GM19035 (cell line): ENCODE measurements around the gene PACS2.
"Not testable (repeated sequence)": the region's sequence is repeated elsewhere in the genome, so short reads cannot be mapped to it uniquely, and the experiment has no call there.

ENCODE experiments used
- ATAC-seq: cut with Tn5 transposase; IDR thresholded peaks from one replicate; pipeline ENCODE4 v1.9.1; 2021; ENCODE audit not compliant: unreplicated experiment

PACS2 gene

DNA sequence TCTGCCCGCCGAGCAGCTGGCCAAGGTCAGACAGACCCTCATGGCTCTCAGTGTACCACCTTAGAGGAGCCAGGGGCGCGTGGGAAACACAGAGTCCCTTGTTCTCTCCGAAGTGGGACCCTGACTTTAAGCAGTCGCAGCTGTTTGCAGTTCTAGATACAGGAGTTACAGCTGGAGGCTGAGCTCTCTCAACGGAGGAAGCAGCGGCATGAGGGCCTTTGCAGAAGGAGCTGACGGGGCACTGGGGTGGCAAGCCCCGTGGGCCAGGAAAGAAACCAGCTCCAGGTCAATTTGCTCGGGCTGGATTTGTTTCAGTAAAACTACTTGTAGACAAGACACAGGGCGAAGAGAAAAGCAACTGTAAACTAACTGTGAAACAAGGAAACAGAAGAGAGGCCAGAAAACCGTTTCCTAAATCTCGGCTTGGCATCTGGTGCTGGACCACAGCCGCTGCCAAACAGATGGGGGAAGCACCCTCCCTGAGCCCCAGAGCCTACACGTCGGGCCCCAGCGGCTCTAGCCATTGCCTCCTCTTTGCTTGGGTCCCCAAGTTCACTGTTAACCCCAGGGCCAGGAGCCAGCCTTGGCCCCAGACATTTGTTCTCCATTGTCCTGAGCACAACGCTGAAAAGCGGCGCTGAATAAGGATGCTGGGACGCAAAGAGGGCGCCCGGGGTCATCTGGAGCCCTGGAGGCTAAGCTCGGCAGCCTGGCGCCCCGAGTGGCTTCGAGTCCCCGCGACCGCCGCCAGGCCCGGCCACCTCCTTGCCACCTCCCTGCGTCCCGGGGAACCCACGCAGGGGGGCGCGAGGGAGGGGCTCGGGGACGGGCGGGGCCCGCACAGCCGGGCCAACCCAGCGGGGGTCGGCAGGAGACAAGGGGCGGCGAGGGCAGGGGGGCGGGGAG is 914 bp upstream of the PACS2 start:
- peak; percentile 10 for ATAC-seq

DNA sequence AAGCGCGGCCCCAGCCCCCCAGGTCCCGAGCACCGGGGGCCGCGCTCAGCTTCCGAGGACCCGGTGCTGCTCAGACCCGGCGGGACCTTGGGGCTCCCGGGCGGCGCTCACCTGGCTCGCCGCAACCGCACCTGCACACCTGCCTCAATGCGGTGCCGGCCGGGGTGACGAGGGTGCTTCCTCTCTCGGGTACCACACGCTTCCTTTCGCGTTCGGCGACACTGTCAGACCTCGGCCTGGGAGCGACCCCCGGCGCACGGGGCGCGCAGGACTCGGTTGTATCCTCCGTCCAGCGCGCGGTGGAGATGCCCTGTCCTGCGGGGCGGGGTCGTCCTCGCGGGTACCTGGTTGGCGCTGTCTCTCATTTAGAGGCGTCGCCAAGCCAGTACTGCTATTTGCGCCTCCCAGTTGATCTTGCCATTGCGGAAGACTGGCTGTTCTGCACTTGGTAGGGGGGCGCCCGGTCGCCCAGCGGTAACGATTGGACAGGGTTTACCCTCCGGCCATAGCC is 718 bp downstream of the PACS2 start:
- peak; percentile 13 for ATAC-seq

DNA sequence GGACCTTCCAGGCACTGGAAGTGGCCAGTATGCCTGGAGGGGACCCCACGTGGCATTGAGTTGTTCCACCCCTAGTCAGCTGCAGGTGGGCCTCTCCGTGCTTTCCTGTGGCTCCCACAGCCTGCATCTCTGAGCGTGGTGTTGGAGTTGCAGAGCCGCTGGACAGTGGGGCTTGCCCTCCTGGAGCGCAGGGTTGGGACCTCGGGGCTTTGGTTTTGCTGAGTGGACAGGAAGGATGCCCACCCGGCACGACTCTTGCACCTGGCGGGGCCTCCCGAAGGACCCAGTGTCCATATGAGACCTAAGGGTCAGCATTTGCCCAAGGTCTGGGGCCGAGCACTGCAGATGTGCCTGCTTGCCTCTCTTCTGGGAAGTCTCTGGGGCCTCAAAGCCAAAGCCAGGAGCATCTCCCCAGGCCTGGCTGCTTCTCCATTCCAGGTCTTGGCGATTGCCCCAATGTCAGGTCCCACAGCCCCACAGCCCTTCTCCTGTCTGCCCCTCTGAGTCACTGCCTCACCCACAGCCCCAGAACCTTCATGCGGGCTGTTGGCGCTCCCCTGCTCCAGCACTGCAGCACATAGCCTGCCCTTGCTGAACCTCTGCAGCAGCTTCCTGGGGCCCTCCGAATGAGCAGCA is 1.5 kb downstream of the PACS2 start:
- no peak for ATAC-seq

DNA sequence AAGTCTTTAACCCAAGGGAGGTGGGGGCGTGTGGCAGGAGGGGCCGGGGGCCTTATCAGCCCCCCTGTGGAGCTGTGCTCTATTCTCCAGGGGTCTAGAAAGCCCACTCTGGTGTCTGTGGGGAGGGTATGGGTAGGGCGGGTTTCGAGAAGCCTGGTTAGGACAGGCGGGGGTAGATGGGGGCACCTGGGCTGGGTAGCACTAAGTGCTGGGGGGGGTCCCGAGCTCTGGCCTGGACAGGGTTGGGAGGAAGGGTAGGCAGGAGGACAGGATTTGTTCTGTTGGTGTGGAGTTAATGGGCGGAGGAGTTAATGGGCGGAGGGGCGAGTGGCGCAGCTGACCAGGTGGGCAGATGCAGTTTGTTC is 2.0 kb downstream of the PACS2 start:
- no peak for ATAC-seq

DNA sequence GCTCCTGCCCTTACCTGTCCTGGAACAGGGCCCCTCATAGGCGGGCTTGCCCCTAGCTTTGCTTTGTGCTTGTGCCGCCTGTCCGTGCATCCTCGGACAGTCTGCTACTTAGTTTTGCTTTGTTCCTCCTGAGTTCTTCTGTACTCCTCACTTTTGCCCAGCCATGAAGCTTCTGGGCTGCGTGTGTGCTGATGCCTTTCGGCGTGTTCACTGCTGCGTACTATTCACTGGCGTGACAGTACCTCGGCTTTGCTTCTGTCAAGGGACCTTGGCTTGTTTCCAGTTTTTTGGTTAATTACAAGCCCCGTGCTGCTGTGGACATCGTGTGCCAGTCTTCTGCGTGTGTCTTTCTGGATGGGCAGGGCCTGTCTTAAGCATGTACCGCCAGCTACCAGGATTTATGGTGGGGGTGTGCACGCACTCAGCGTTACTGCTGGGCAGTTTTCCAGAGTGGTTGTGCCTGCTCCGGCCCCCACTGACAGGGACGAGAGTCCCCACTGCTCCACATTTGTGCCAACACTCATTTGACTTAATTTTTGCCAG is 2.5 kb downstream of the PACS2 start:
- ATAC-seq: no peak

DNA sequence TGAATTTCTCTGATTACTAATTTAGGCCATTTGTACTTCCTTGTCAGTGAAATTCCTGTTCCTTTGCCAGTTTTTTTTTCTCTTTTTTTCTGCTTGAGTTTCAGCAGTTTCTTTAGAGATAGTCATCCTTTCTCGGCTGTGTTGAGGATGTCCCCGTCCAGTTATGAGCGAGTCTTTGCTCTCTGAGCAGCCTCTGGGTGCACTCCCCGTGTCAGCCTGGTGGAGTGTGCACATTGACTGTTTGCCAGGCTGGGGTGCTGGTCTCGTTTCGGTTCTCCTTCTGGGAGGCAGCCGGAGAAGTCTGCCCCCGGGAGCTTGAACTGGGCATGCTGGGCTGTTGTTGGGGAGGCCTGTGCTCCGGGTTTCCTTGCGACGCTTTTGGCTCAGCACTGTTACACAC is 3.0 kb downstream of the PACS2 start:
- no peak for ATAC-seq

DNA sequence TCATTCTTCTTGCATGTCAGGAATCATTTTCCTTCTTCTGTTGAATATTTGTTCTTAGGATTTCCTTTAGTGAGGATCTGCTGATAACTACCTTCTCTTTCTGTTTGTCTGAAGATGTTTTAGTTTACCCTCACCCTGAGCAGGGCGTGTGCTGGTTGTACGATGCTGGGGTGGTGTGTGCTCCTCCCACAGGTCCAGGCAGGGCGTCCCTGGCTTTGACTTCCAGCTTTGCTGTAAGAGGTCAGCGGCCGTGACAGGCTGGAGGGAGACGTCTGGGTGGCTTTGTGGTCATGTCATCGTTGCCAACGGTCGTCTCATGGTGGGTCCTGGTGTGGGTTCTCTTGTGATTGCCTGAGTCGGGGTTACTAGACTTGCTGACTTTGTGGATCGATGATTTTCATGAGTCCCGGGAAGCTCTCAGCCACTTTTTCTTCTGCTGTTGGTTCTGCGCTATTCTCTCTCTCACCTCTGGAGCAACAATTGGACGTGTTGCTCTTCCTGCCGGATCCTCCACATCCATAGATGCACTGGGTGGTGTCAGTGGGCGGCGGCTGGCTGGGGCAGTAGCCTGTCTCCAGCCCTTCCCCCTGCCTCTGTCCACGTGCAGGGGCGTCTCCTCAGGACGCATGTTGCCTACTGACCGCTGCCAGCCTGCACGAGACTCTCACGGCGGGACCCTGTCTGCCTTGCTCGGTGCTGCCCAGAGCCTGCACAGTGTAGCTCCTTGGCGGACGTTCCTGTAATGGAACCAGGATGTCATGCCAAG is 8.4 kb downstream of the PACS2 start:
- ATAC-seq: no peak

DNA sequence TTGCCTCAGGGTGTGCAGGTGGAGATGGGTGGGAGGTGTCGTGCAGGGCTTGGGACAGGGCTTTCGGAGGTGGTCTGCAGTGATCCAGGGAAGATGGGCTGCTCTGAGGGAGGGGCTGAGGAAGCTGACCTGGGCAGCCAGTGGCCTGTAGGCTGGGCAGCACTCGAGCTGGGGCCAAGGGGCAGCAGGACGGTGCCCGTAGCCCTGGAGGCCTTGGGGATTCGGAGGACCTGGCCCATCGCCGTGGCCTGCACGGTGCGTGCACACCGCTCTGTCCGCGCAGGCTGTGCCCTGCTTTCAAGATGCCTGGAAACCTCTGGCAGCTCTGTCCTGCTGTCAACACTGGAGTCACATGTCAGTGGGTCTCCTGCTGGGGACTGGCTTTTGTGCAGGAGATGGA is 9.1 kb downstream of the PACS2 start:
- no peak for ATAC-seq

DNA sequence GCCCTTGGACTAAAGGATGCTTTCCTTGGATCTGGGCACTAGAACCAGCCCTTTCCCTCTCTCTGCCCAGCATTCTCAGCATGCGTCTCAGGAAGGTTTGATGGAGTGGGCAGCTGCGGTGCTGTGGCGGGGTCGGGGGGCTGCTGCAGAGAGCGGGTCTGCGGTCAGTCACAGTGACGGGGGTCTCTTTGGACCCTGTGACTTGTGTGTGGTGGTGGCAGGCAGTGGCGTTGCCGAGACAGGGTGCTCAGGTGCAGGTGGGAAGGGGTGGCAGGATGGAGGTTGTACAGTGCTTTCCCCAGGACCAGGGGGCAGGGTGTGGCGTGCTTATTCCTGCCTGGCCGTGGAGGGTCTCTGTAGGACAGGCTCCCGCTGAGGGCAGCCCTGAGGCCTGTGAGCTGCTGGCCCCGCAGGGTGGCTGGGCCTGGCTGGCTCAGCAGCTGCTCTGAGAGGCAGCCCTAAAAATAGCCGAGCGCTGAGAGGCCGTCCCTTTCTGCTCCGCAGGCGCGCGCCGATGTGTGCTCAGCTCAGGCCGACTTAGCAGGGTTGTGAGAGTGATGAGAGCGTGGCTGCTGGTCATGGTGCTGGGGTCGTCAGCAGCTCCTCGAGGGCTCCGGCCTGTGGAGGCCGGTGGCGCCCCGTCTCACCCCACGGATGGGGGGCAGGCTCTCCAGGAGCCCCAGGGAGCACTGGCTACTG is 9.7 kb downstream of the PACS2 start:
- ATAC-seq: no peak

DNA sequence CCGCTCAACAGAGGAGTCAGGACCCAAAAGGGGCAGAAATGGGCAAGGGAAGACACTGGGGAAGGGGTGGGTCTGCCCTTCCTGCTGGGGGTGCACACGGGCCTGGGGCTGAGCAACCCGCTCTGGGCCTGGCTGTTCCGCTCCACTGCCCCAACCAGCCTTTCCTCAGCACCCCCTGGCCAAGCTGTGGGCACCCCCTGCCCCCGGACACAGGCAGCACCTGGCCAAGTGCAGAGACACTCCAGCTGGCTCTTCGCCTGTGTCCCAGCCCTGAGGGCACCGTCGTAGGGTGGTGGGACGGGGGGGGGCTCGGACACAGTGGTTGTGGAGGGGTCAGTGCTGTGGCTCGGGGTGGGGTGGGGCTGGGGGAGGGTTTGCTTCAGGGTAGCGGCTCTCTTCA is 10.3 kb downstream of the PACS2 start:
- ATAC-seq: no peak

DNA sequence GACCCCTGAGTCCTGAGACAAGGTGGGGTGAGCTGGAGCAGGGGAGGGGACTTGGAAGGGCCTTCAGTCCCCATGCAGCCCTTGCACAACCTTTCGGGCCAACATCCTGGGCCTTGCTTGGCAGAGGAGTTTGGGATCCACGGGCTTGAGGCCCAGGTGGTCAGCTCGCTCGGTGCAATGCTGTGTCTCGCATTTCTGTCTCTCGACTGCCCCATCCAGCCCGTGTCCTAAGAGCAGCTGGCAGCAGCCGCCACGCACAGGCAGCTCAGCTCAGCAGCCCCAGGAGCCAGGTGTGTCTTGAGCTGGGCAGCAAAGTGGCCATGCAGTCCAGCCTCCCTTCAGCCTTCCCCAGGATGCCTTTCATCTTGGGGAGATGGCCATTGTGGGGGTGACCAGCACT is 10.8 kb downstream of the PACS2 start:
- no peak for ATAC-seq

DNA sequence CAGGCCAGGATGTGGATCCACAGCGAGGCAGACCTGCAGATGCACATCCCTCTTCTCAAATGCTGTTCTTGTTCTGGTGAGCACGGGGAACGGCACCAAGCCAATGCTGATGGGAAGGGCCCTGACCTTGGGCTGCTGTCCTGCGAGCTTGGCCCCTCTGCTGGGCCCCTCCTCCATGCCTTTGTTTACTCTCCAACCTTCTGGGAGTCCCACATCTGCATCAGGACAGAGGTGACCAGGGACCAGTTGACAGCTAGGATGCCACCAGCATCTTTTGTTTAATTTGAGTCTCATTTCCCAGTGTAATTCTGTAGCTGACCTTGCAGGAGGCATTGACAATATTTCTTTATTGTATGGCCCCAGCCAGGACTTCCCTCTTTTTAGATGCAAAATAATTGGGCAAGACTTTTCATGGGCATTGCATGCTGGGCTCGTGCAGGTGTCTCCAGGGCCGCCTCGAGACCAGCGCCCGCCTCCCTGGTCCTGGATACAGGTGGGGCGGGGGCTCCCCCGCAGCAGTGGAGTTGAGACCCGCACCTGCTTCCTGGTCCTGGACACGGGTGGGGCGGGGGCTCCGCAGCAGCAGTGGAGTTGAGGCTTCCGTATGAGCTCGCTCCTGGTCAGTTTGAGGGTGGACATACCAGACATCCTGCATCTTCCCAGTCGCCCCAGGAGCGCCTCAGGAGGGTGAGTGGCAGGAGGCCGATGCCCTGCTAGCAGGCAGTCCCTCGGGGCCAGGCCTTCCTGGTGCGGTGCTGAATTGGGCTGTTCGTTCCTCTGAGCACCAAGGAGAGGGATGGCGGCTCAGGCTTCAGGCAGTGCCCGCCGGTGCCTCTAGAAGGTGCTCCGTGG is 11.4 kb downstream of the PACS2 start:
- ATAC-seq: no peak

DNA sequence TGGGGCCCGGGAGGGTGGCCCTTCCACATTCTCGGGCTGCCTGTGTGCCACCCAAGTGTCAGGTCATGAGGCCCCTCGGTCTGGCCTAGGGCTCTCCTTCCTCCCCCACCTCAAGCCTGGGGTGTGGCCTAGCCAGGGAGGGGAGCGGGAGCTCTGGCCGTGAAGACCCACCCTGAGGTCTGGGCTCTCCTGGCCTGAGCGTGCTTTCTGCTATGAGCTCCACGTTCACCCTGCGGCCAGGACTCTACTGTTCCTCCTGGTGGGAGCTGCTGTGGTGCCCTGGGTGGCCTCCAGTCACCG is 12.0 kb downstream of the PACS2 start:
- no peak for ATAC-seq

DNA sequence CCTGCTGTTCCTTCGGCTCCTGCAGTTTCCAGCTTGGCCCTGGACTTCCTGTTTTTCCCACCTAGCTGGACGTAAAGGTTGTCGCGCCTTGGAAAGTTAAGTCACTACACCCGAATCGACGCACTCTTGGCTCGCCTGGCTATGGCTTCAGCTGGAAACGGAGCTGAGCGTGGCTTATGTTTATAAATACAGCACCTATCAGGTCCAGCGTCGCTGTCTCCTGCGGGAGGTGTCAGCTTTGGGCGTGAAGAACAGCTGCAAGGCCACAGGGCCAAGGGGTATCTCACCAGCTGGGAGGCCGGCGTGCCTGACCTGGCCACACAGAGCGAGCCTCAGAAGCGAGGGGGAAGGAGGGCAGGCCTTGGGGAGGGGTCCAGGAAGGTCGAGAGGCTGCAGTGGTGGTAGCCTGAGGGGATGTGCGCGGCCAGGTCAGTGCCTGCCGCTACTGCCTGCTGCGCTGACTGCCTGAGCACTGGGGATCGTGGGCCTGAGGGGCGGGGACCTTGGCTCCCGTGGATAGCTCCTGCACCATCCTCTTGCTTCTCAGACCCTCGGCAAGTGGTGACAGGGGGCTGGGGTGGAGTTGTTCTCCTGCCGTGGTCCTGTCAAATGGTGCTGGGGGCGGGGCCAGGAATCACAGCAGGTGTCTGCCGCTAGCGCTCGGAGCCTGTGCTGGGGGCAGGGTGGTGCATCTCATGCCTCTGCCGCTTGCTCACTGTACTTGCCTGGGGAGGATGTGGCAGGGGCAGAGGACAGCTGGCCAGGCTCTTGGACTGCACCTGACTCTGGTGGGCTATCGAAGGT is 12.5 kb downstream of the PACS2 start:
- ATAC-seq: no peak

DNA sequence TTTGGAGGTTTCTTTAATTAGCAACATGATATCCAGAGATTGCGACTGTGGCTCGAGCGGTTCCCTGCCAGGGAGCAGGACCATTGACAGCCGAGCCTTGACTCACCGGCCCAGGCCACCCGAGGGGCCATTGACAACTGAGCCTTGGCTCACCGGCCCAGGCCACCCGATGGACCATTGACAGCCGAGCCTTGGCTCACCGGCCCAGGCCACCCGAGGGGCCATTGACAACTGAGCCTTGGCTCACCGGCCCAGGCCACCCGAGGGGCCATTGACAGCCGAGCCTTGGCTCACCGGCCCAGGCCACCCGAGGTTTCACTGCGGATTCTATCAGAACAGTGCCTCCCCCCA is 13.1 kb downstream of the PACS2 start:
- not testable (repeated sequence) for ATAC-seq

DNA sequence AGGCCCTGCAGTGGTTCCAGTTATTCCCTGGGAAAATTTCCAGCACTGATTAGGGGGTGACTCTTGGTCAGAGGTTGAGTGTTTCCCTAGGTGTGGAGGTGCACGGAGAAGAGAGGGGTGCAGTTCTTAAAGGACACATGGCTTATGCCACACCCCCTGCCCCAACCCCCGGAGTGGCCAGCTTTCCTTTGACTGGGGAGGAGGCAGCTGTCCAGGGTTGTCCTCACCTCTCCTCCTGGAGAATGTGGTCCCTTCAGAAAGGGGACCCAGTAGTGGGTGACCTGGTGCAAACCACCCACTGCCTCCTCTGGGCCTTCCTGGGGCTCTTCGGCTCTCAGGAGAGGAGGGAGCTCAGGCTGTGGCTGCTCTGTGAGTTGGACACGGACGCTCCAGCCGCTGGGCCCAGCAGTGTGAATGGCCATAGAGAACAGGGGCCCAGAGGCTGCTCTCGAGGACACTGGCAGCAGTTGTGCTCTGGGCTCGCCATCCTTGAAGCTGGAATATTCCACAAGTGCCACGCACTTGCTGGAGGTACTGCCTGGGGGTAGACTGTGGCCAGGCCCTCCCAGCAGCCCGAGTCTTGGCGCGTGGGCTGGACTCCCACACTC is 13.6 kb downstream of the PACS2 start:
- no peak for ATAC-seq

DNA sequence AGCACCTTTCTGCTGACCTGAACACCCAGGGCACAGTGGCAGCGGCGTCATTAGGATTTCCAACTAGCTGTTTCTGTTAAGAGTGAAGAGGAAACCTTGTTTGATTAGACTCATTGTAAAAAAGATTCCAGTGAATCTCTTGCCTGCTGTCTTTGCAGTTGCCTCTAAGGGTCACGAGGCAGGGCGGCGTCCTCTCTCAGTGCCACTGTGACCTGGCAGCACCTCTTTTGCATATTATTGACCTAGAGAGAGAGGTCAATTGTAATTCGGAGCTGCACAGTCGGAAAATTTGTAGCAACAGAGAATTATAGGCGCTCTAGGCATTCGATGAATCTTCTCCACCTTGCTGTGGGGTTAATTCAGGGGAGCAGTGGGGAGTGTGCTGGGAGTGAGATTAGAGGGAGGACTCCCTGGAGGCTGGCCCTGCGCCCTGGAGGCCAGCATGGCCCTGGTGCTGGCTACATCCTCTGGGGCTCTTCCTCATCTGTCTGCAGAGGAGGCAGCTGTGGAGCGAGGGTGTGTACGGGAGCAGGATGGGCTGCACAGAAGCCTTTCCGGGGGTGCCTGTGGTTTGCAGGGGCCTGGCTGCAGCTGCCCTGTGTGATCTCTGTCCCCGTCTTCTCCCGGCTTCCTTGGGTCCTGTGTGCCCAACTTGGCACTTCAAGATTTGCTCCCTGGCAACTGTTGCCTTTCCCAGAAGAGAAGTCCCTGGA is 14.3 kb downstream of the PACS2 start:
- ATAC-seq: no peak

DNA sequence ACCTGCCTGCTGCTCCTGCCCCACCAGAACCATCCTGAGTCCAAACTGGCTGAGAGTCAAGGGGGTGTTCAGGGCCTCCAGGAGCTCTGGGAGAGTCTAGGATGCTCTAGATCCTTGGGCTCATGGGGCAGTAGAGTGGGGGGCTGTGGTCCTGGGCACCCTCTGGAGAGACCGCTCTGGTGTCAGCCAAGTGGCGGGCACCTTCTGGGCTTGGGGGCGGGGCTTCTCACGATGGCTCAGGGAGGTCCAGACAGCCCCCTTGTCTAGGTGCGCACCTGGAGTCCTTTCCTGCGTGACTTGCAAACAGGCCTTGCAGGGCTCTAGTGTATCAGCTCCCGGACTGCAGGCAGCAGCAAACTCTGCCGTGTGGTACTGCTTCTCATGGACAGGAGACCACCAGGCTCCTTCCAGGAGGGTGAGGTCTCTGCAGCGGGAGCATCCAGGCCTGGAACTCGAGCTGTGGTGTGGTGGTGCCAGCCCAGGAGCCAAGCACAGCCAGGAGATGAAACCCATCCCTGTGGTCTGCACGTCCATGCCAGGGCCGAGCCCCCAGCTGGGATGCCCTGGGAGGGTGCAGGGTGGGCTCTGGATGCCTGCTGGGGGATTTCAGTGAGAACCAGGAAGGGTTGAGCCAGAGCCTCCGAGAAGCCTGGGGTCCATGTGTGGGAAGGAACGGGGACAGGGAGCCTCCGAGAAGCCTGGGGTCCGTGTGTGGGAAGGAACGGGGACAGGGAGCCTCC is 15.0 kb downstream of the PACS2 start:
- ATAC-seq: no peak
